Umbilical cord (tissue), 2 donors: ENCODE results near the gene TMCC1. TPM values are rescaled to one million over a fixed set of nuclear protein-coding genes. Genes with fewer than 3 reads are reported as not detected.

Source experiments
- DNase-seq: peaks from one replicate; pipeline ENCODE4 v3.0.0-alpha.2; 2015; ENCODE audit warnings: low spot score
- total RNA-seq: library from RNA; depleted of rRNA; stranded (reverse); fragments of >200 nt; gene quantifications from one replicate; pipeline ENCODE4 v1.2.3, GENCODE V29; 2014; ENCODE audit warnings: low replicate concordance; ENCODE audit not compliant: insufficient read depth

Gene TMCC1
- total RNA-seq, 1 donor from 2014 or later, result 45.3 TPM

DNA sequence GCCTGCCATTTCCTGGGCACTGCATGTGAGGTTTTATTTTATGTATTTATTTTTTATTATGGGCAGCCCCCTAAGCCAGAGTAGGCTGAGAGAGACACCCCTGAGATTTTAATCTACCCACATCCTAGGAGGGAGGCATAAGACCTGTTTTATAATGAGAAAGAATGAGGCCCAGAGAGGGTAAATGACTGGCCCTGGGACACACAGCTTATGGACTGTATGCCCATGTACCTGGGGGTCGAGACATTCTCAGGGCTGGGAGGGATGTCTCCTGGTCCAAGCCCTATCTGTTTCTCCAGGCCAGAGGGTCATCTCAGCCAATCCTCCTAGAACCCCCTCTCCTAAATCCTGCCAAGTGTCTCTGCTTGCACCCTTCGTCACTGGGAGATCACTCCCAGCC, 293.2 kb downstream of the TMCC1 start:
- no peak for DNase-seq

DNA sequence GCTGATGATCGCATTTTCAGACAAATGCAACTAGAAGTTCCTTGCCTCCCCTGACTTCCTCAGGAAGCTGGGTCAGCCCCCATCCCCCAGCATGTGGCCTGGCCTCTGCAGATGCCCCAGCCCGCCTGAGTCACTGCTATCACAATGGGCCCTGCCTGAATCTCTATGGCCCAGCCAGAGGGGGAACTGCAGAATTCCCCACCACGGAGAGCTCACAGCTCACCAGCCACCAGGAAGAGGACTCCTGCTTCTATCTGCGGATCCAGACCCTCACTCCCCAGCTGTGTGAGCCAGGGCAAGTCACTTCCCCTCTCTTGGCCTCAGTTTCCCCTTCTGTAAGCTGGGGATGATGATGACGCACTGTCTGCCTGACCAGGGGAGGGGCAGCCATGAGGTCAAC, 293.9 kb downstream of the TMCC1 start:
- DNase-seq, result no peak

DNA sequence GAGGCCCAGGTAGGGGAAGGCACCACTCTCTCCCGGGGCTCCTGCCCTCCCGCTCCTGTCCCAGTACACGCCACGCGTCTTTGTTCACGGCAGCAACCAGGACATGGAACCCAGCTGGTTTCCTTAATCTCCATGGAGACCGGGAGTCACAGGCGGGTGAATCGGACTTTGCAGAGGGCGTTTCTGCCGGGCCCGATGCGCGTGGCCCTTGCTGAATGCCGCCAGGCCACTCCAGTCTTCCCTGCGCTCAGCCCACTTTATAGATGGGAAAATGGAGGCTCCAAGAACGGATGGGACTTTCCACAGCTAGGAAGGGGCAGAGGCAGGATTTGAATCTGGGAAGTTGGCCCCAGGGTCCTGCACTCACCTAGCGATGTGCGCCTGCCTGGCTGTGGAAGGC, 294.4 kb downstream of the TMCC1 start:
- DNase-seq, result no peak

DNA sequence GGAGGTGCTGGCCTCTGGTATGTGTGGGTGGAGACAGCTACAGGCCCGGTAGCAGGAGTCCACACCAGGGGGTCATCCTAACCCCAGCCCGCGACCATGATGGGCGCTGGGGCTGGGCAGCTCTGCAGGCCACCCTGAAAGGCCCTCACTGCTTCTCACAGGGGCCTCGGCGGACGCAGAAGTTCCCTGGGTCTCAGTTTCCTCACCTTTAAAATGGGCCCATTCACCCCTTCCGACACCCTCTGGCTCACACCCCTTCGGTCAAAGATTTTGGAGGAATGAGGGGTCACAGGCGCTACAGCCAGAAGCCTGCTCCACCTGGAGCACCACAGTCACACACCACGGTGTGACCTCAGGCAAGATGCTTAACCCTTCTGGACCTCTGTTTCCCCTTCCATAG, 295.0 kb downstream of the TMCC1 start:
- no peak for DNase-seq

DNA sequence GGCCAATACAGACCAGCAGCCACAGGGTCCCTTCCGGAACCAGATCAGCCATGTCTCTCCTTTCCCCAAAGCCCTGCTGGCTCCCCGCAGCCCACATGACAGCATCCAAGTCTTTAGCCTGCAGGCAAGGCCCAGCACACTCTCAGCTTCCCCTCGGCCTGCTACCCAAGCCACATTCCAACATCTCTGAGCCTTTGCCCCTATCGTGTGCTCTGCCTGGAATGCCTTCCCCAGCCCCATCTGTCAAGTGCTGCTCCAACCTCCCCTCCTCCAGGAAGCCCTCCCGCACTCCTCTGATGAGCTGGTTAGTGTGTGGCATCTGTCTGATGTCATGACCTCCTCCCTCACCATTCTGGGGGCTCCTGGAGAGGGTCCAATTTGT, 295.5 kb downstream of the TMCC1 start:
- DNase-seq, result no peak

Other genes starting within 250 kb of the TMCC1 start
- gene TRH, start 81.0 kb upstream of the TMCC1 start, total RNA-seq, result not detected
- gene ALG1L2, start 188.1 kb upstream of the TMCC1 start, total RNA-seq, result not detected